GM12892 (cell line): ENCODE measurements around the gene SCFD2.

Experiments used
- POLR2A ChIP-seq: IDR thresholded peaks from 2 replicates; pipeline ENCODE4 v1.6.1; 2011; ENCODE audit warnings: low read depth, low read length, control low read depth
- TAF1 ChIP-seq: IDR thresholded peaks from 2 replicates; pipeline ENCODE4 v1.6.1; 2011; ENCODE audit warnings: low read depth, mild to moderate bottlenecking, control low read depth, low read length, borderline replicate concordance

DNA sequence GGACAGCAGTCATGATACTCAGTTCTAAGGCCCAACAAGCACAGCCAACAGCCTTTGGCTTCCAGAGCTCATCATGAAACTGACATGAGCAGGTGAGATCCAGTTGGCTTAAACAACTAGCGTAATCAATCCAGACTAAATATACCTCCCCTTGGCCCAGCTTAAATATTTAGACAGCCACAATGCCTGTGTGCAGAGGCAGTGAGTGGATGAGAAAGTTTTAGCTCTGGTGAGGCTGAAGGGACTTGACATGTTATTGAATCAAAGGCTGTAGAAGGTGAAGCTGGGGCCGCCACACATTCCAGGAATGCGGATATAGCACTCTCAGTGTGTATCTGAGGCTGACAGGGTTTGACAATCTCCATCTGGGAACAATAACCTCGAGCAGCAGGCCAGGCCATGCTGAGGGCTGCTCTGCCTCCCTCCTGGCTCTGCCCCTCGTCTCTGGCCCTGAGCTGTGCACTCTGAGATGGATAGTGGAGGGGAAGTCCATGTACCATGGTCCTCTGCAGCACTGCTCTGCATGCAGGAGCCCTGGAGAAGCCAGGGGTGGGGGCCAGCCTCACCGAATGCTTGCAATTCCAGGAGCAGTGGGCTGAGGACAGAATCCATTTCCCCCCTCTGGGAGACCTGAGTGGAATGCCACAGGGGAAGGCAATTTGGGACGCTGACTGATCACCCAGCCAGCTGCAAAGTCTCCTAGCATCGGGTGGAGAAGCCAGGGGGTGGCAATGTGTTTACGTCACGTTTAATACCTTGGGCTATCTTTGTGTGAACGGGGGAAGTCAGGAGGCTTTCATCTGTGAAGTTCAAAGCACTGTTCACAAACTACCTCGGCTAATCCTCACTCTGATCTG, 541.0 kb downstream of the SCFD2 start:
- TF ChIP-seq TAF1 (no peak), POLR2A (no peak)
